OCI-LY7 (cell line): ENCODE results near the gene ATF2. TPM values are rescaled to one million over a fixed set of nuclear protein-coding genes. Genes with fewer than 3 reads are reported as not detected.
A peak's percentile ranks its signal among the peaks of the same experiment; 100 is the strongest.

Experiments
- BruUV-seq: library from RNA; stranded (reverse); fragments of 400-500 nt; replicated peaks from 2 replicates; lab custom pipeline; 2021; lab: Mats Ljungman, UMichigan
- CTCF ChIA-PET: fragments of 300-600 bp; sonication (Branson Sonifier 250); formaldehyde crosslinking; loops from one replicate; lab custom pipeline; 2022; ENCODE audit warnings: antibody characterized with exemption; ENCODE audit not compliant: unreplicated experiment; lab: Charles Lee
- POLR2A ChIA-PET: fragments of 300-600 bp; sonication (Branson Sonifier 250); formaldehyde crosslinking; loops from one replicate; lab custom pipeline; 2022; ENCODE audit warnings: antibody characterized with exemption; lab: Charles Lee
- DNase-seq: peaks from one replicate; pipeline ENCODE4 v3.0.0-alpha.2; 2015; ENCODE audit warnings: low spot score
- H2AFZ ChIP-seq: fragments of 200-600 bp; sonication (generic), shearing (Covaris generic); 2 replicates; pipeline ENCODE4 v1.6.1; 2014; ENCODE audit warnings: mild to moderate bottlenecking, antibody characterized with exemption, low read length, moderate library complexity
- H3K27ac ChIP-seq: fragments of 200-600 bp; sonication (generic); 2 replicates; pipeline ENCODE4 v1.5.1; 2014; ENCODE audit warnings: mixed run types, low read depth, mild to moderate bottlenecking, moderate library complexity, low read length, inconsistent platforms; ENCODE audit not compliant: poor library complexity, severe bottlenecking
- H3K36me3 ChIP-seq: fragments of 200-600 bp; sonication (generic); 2 replicates; pipeline ENCODE4 v1.6.1; 2014; ENCODE audit warnings: mild to moderate bottlenecking, antibody characterized with exemption, low read length, moderate library complexity, mixed read lengths; ENCODE audit not compliant: insufficient read depth
- H3K4me1 ChIP-seq: fragments of 200-600 bp; sonication (generic); 2 replicates; pipeline ENCODE4 v1.5.1; 2014; ENCODE audit warnings: mild to moderate bottlenecking, low read length; ENCODE audit not compliant: insufficient read depth, poor library complexity, severe bottlenecking
- H3K4me2 ChIP-seq: fragments of 200-600 bp; sonication (generic); 2 replicates; pipeline ENCODE4 v1.6.1; 2014; ENCODE audit warnings: mild to moderate bottlenecking, low read length
- H3K4me3 ChIP-seq: fragments of 200-600 bp; sonication (generic); 2 replicates; pipeline ENCODE4 v1.5.1; 2014; ENCODE audit warnings: mild to moderate bottlenecking, low read depth, low read length; ENCODE audit not compliant: poor library complexity, severe bottlenecking
- H3K79me2 ChIP-seq: fragments of 200-600 bp; sonication (generic); 2 replicates; pipeline ENCODE4 v1.6.1; 2016; ENCODE audit warnings: low read depth, mild to moderate bottlenecking, low read length, moderate library complexity, mixed read lengths; ENCODE audit not compliant: insufficient read depth
- H3K9me2 ChIP-seq: fragments of 200-600 bp; sonication (generic); 2 replicates; pipeline ENCODE4 v1.6.1; 2016; ENCODE audit warnings: mild to moderate bottlenecking, low read length, mixed read lengths; ENCODE audit not compliant: insufficient read depth
- H3K9me3 ChIP-seq: fragments of 200-600 bp; sonication (generic); 2 replicates; pipeline ENCODE4 v1.6.1; 2014; ENCODE audit warnings: mild to moderate bottlenecking, mixed run types, low read length, mixed read lengths
- H4K20me1 ChIP-seq: fragments of 200-600 bp; sonication (generic); 2 replicates; pipeline ENCODE4 v1.6.1; 2014; ENCODE audit warnings: mild to moderate bottlenecking, antibody characterized with exemption, low read length, moderate library complexity, mixed read lengths; ENCODE audit not compliant: insufficient read depth
- CTCF ChIP-seq: fragments of 200-600 bp; sonication (generic); conservative IDR thresholded peaks from 2 replicates; pipeline ENCODE4 v1.5.1; 2014; ENCODE audit warnings: mild to moderate bottlenecking, antibody characterized with exemption, low read length, moderate library complexity, mixed read lengths
- EZH2phosphoT487 ChIP-seq: fragments of 200-600 bp; sonication (generic); IDR thresholded peaks from 2 replicates; pipeline ENCODE4 v1.6.1; 2018; ENCODE audit warnings: low read depth, borderline replicate concordance, mild to moderate bottlenecking, mixed run types, antibody characterized with exemption, low read length, moderate library complexity, mixed read lengths
- intact Hi-C: fragments of 100-400 bp; cut with micrococcal nuclease; formaldehyde crosslinking; loops from one replicate; pipeline ENCODE4 v1.10.0; 2022; ENCODE audit not compliant: unreplicated experiment
- total RNA-seq, 2 experiments: library from RNA; depleted of rRNA in 1 of 2; stranded (reverse); fragments of >200 nt in 1 of 2; shearing (Covaris generic) in 1 of 2; gene quantifications; 2 replicates each; pipeline ENCODE4 v1.2.3, GENCODE V29; 2014 to 2022

Gene ATF2
- total RNA-seq, 2 experiments from 2014 or later, result 22.7 to 43.3 TPM

GRCh38 chr2:175035806-175036205 is 132.2 kb downstream of the ATF2 start:
- H4K20me1 ChIP-seq, result no peaks in the 10 kb centered on the region
- no peak overlapping the region for H3K27ac ChIP-seq
- no peaks in the 10 kb centered on the region for H3K36me3 ChIP-seq
- H3K4me2 ChIP-seq, result no peak overlapping the region
- no peaks in the 10 kb centered on the region for H3K9me2 ChIP-seq
- TF ChIP-seq EZH2phosphoT487, result no peak
- TF ChIP-seq CTCF, result no peak
- H3K9me3 ChIP-seq, result no peaks in the 10 kb centered on the region
- no peak overlapping the region for H2AFZ ChIP-seq
- BruUV-seq, result no TSS peak
- POLR2A ChIA-PET, result no interaction called here
- H3K79me2 ChIP-seq, result no peaks in the 10 kb centered on the region
- no peak overlapping the region for H3K4me3 ChIP-seq
- CTCF ChIA-PET, result no interaction called here
- H3K4me1 ChIP-seq, result no peaks in the 10 kb centered on the region
- no peak for DNase-seq
- intact Hi-C loops, result loop anchor here (10.0 kb wide), 2 partner anchors 149 to 249 kb away; partner anchors contain the start of gene ATP5MC3

GRCh38 chr2:175034716-175035115 is 133.3 kb downstream of the ATF2 start:
- H4K20me1 ChIP-seq, result no peaks in the 10 kb centered on the region
- no TSS peak for BruUV-seq
- no peaks in the 10 kb centered on the region for H3K4me1 ChIP-seq
- DNase-seq, result no peak
- CTCF ChIA-PET, result no interaction called here
- H3K4me3 ChIP-seq, result no peak overlapping the region
- no peak for TF ChIP-seq EZH2phosphoT487
- no peak for TF ChIP-seq CTCF
- intact Hi-C loops, result loop anchor here (10.0 kb wide), 2 partner anchors 150 to 250 kb away; partner anchors contain the start of gene ATP5MC3
- H2AFZ ChIP-seq, result no peak overlapping the region
- no peaks in the 10 kb centered on the region for H3K79me2 ChIP-seq
- H3K36me3 ChIP-seq, result no peaks in the 10 kb centered on the region
- H3K4me2 ChIP-seq, result no peak overlapping the region
- no peaks in the 10 kb centered on the region for H3K9me3 ChIP-seq
- H3K27ac ChIP-seq, result no peak overlapping the region
- POLR2A ChIA-PET, result interaction anchor here (0.6 kb wide), 1 partner anchor 1724 kb away, joined by 4 read pairs; no protein-coding TSS in a partner anchor
- H3K9me2 ChIP-seq, result no peaks in the 10 kb centered on the region

- no peak overlapping the region for H2AFZ ChIP-seq
- intact Hi-C loops, result loop anchor here (10.0 kb wide), 2 partner anchors 154 to 254 kb away; partner anchors contain the start of gene ATP5MC3
- no peak overlapping the region for H3K4me3 ChIP-seq
- no TSS peak for BruUV-seq
- no peaks in the 10 kb centered on the region for H3K36me3 ChIP-seq
- no peaks in the 10 kb centered on the region for H3K79me2 ChIP-seq
- POLR2A ChIA-PET, result interaction anchor here (1.3 kb wide), 1 partner anchor 18 kb away, joined by 3 read pairs; no protein-coding TSS in a partner anchor
- no peak overlapping the region for H3K4me2 ChIP-seq
- DNase-seq, result peak; percentile 35
- H3K4me1 ChIP-seq, result no peaks in the 10 kb centered on the region
- no peak overlapping the region for H3K27ac ChIP-seq
- no peaks in the 10 kb centered on the region for H3K9me3 ChIP-seq
- H3K9me2 ChIP-seq, result no peaks in the 10 kb centered on the region
- CTCF ChIA-PET, result no interaction called here
- no peaks in the 10 kb centered on the region for H4K20me1 ChIP-seq
- TF ChIP-seq CTCF (peak; percentile 60), EZH2phosphoT487 (no peak)
Measured at GRCh38 chr2:175030380-175031271, 137.4 kb downstream of the ATF2 start.
